Calu3 (cell line): ENCODE data around the gene CLDN14. TPM values are rescaled to one million over a fixed set of nuclear protein-coding genes. Genes with fewer than 3 reads are reported as not detected.

Source experiments
- BruUV-seq: library from RNA; stranded (reverse); fragments of 400-500 nt; replicated peaks from 2 replicates; lab custom pipeline; 2021; lab: Mats Ljungman, UMichigan
- CTCF ChIA-PET: fragments of 300-600 bp; sonication (Branson Sonifier 250); formaldehyde crosslinking; loops from one replicate; lab custom pipeline; 2022; ENCODE audit warnings: antibody characterized with exemption; lab: Charles Lee
- DNase-seq: peaks from one replicate; pipeline ENCODE4 v3.0.0; 2022
- H3K27ac Mint-ChIP-seq: one replicate; pipeline ENCODE4 v1.8.0; 2022; ENCODE audit warnings: mixed read lengths; ENCODE audit not compliant: unreplicated experiment
- H3K27me3 Mint-ChIP-seq: one replicate; pipeline ENCODE4 v1.8.0; 2022; ENCODE audit warnings: mixed read lengths; ENCODE audit not compliant: unreplicated experiment
- H3K36me3 Mint-ChIP-seq: one replicate; pipeline ENCODE4 v1.8.0; 2022; ENCODE audit warnings: mild to moderate bottlenecking, moderate library complexity, mixed read lengths; ENCODE audit not compliant: insufficient read depth, unreplicated experiment
- H3K4me1 Mint-ChIP-seq: one replicate; pipeline ENCODE4 v1.8.0; 2022; ENCODE audit warnings: mild to moderate bottlenecking, low read depth, mixed read lengths; ENCODE audit not compliant: unreplicated experiment
- H3K4me3 Mint-ChIP-seq: one replicate; pipeline ENCODE4 v1.8.0; 2022; ENCODE audit warnings: mild to moderate bottlenecking, low read depth, moderate library complexity, mixed read lengths; ENCODE audit not compliant: unreplicated experiment
- H3K9me3 Mint-ChIP-seq: one replicate; pipeline ENCODE4 v1.8.0; 2022; ENCODE audit warnings: low read depth, mixed read lengths; ENCODE audit not compliant: unreplicated experiment
- CTCF ChIP-seq: fragments of 200-600 bp; IDR thresholded peaks from one replicate; pipeline ENCODE4 v1.8.0; 2022; ENCODE audit warnings: antibody characterized with exemption; ENCODE audit not compliant: unreplicated experiment
- intact Hi-C: fragments of 100-400 bp; cut with micrococcal nuclease; formaldehyde crosslinking; loops from one replicate; pipeline ENCODE4 v1.10.0; 2022; ENCODE audit not compliant: unreplicated experiment
- total RNA-seq: library from RNA; stranded (reverse); gene quantifications from 2 replicates; pipeline ENCODE4 v1.2.3, GENCODE V29; 2022

CLDN14 gene
- total RNA-seq, 1 experiment from 2014 or later, result not detected

- Mint-ChIP-seq H3K9me3 (no peaks in the 10 kb centered on the region), H3K4me3 (no peak overlapping the region), H3K4me1 (peaks cover 15% of the 10 kb centered on the region), H3K36me3 (peaks cover 16% of the 10 kb centered on the region), H3K27me3 (no peaks in the 10 kb centered on the region), H3K27ac (no peak overlapping the region)
- no peak for TF ChIP-seq CTCF
- BruUV-seq, result no TSS peak
- intact Hi-C loops, result no loop called here
- CTCF ChIA-PET, result interaction anchor here (0.7 kb wide), 1 partner anchor 263 kb away, joined by 3 read pairs; no protein-coding TSS in a partner anchor
- no peak for DNase-seq
Measured at GRCh38 chr21:36436829-36437744, 42.8 kb downstream of the CLDN14 start.

DNA sequence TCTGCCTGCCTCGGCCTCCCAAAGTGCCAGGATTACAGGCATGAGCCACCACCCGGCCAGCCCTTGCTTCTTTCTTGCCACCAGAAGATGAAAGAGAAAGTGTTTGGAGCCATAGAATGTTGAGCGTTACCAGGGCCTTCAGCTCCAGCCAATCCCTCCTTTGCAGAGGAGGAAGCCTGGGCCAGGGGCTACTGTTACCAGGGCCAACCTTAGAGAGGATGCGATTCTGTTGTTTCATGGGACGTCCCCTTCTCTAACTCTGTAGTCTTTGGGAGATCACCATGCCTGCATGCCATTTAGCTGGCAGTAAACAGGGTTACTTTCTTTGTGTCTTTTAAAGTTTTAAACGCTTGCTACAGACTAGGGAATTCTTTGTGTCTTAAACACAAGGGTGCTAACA is 45.8 kb downstream of the CLDN14 start:
- Mint-ChIP-seq H3K4me1 (peaks cover 17% of the 10 kb centered on the region), H3K27ac (no peak overlapping the region), H3K9me3 (no peaks in the 10 kb centered on the region), H3K4me3 (no peak overlapping the region), H3K36me3 (peaks cover 30% of the 10 kb centered on the region), H3K27me3 (no peaks in the 10 kb centered on the region)
- intact Hi-C loops, result loop anchor here (5.0 kb wide), 1 partner anchor 38 kb away; no protein-coding TSS in a partner anchor
- CTCF ChIA-PET, result no interaction called here
- no TSS peak for BruUV-seq
- TF ChIP-seq CTCF, result no peak
- no peak for DNase-seq

DNA sequence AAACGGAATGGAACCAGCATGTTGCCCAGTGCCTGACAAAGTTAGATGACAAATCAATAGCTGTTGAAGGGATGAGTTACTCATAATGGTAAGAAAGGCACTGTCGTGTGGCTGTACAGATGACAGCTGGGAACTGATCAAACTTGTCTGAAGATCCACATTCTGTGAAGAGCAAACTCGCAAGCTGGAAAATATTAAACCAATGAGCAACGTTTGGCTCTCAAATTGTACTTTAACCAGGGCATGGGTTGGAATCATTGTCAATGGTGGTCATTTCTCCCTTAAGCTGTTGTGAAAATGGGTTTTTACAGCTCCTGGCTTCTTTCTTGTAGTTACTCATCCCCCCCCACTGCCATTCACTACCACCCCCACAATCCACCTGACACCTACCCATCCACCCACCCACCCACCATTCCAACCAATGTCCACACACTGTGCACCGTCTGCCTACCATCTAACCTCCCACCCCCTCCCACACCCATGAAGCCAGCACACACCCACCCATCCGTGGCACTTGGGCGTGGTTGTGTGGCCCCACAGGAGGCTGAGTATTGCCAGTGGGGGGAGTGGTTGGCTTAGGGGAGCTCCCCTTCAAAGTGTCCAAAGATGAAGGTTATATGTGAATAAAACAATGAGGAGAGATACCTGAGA is 46.7 kb downstream of the CLDN14 start:
- H3K27ac Mint-ChIP-seq, result no peak overlapping the region

More for the DNA sequence above, 46.7 kb downstream of the CLDN14 start:
- no TSS peak for BruUV-seq
- no peak overlapping the region for H3K4me3 Mint-ChIP-seq
- no peak for DNase-seq
- TF ChIP-seq CTCF, result no peak
- no peaks in the 10 kb centered on the region for H3K27me3 Mint-ChIP-seq
- intact Hi-C loops, result loop anchor here (5.0 kb wide), 1 partner anchor 39 kb away; no protein-coding TSS in a partner anchor
- no peaks in the 10 kb centered on the region for H3K9me3 Mint-ChIP-seq
- peaks cover 30% of the 10 kb centered on the region for H3K36me3 Mint-ChIP-seq
- peaks cover 23% of the 10 kb centered on the region for H3K4me1 Mint-ChIP-seq
- CTCF ChIA-PET, result no interaction called here
